ENCODE data around the gene AUP1. TPM values are rescaled to one million over a fixed set of nuclear protein-coding genes. Genes with fewer than 3 reads are reported as not detected.

Gene AUP1
- total RNA-seq, 2 donors from 2014 or later = 101 to 124 TPM

- Histone ChIP-seq H3K4me3 (no peak within 1 kb of the TSS), H3K27me3 (replicated peaks; ENCODE audit: insufficient read depth) (no peaks in the 10 kb centered on the region), H3K4me1 (replicated peaks) (peaks cover 7% of the 10 kb centered on the region), H3K9me3 (no peaks in the 10 kb centered on the region), H3K36me3 (peaks cover 0 to 4% of the 10 kb centered on the region in 2 donors), H3K27ac (no peak within 1 kb of the TSS)
- DNase-seq (ENCODE audit: low spot score) = no peak
- intact Hi-C loops (cut with DNase I) = loop anchor here (10.0 kb wide), 1 partner anchor 59 kb away; no protein-coding TSS in a partner anchor
- WGBS = 86% methylated on average over 11 of the region's 11 CpGs
- TF ChIP-seq CTCF (IDR thresholded peaks at IDR 0.05) = no peak
- TF ChIP-seq POLR2AphosphoS5 (IDR thresholded peaks at IDR 0.05) = no peak
- TF ChIP-seq POLR2A (IDR thresholded peaks at IDR 0.05) = no peak
Measured at GRCh38 chr2:74525717-74526648, 3.5 kb downstream of the AUP1 start, which contains the start of gene DQX1. DQX1 (minus strand) TSS chr2:74526231; CDS start chr2:74525729, 502 bp downstream.

- 96% methylated on average over 10 of the region's 10 CpGs for WGBS
- no peaks in the 10 kb centered on the region for H3K9me3 ChIP-seq
- no peak for TF ChIP-seq POLR2A (IDR thresholded peaks at IDR 0.05)
- TF ChIP-seq POLR2AphosphoS5 (IDR thresholded peaks at IDR 0.05) = no peak
- no peak for TF ChIP-seq CTCF (IDR thresholded peaks at IDR 0.05)
Measured at GRCh38 chr2:74524955-74525716, 4.4 kb downstream of the AUP1 start.

GRCh38 chr2:74524005-74524404 lies 5.5 kb downstream of the AUP1 start:
- Histone ChIP-seq H3K4me1 (replicated peaks) (peaks cover 7% of the 10 kb centered on the region), H3K27ac (no peak overlapping the region), H3K36me3 (peaks cover 0 to 4% of the 10 kb centered on the region in 2 donors), H3K27me3 (replicated peaks; ENCODE audit: insufficient read depth) (peaks cover 4% of the 10 kb centered on the region), H3K9me3 (no peaks in the 10 kb centered on the region), H3K4me3 (no peak overlapping the region)
- 85% methylated on average over 9 of the region's 9 CpGs for WGBS
- no peak for DNase-seq (ENCODE audit: low spot score)
- intact Hi-C loops (cut with DNase I) = loop anchor here (10.0 kb wide), 1 partner anchor 61 kb away; no protein-coding TSS in a partner anchor
- TF ChIP-seq POLR2AphosphoS5 (IDR thresholded peaks at IDR 0.05) (no peak), POLR2A (IDR thresholded peaks at IDR 0.05) (no peak), CTCF (IDR thresholded peaks at IDR 0.05) (no peak)

More at GRCh38 chr2:74524955-74525716, 4.4 kb downstream of the AUP1 start:
- H3K4me1 ChIP-seq (replicated peaks) = peaks cover 7% of the 10 kb centered on the region
- peaks cover 0 to 4% of the 10 kb centered on the region in 2 donors for H3K36me3 ChIP-seq
- no peaks in the 10 kb centered on the region for H3K27me3 ChIP-seq (replicated peaks; ENCODE audit: insufficient read depth)
- H3K4me3 ChIP-seq = no peak overlapping the region
- intact Hi-C loops (cut with DNase I) = loop anchor here (10.0 kb wide), 1 partner anchor 60 kb away; no protein-coding TSS in a partner anchor
- DNase-seq (ENCODE audit: low spot score) = no peak
- H3K27ac ChIP-seq = no peak overlapping the region

GRCh38 chr2:74522516-74522915 lies 7.0 kb downstream of the AUP1 start:
- whole genome bisulfite sequencing = 73% methylated on average over 3 of the region's 3 CpGs
- intact Hi-C loops (cut with DNase I) = loop anchor here (10.0 kb wide), 1 partner anchor 62 kb away; no protein-coding TSS in a partner anchor
- no peak for DNase-seq (ENCODE audit: low spot score)
- Histone ChIP-seq H3K27me3 (replicated peaks; ENCODE audit: insufficient read depth) (peaks cover 7% of the 10 kb centered on the region), H3K9me3 (no peaks in the 10 kb centered on the region), H3K4me3 (no peak overlapping the region), H3K27ac (no peak overlapping the region), H3K36me3 (peaks cover 0 to 4% of the 10 kb centered on the region in 2 donors), H3K4me1 (replicated peaks) (no peaks in the 10 kb centered on the region)
- TF ChIP-seq CTCF (IDR thresholded peaks at IDR 0.05) (no peak), POLR2A (IDR thresholded peaks at IDR 0.05) (no peak), POLR2AphosphoS5 (IDR thresholded peaks at IDR 0.05) (no peak)
